Stimulated activated naive CD4-positive, alpha-beta T cell treated with Interleukin-2 at 50 U/mL for 16 hours (primary cell): ENCODE measurements around the gene TRPM3.

ENCODE experiments used
- DNase-seq: peaks from one replicate; lab custom pipeline; 2025; lab: John Stamatoyannopoulos, UW

The TRPM3 gene

GRCh38 chr9:71097671-71098070 lies 23.8 kb downstream of the TRPM3 start:
- no peak for DNase-seq

- no peak for DNase-seq
These were observed 24.9 kb downstream of the TRPM3 start for GRCh38 chr9:71096421-71097108.

- DNase-seq: no peak
These were observed 26.6 kb downstream of the TRPM3 start for GRCh38 chr9:71094708-71095251.

GRCh38 chr9:71090896-71091295 lies 30.5 kb downstream of the TRPM3 start:
- no peak for DNase-seq

- no peak for DNase-seq
These were observed 42.0 kb downstream of the TRPM3 start for GRCh38 chr9:71079451-71079850.

GRCh38 chr9:71076096-71076495 lies 45.3 kb downstream of the TRPM3 start:
- DNase-seq: no peak

GRCh38 chr9:71073494-71073893 lies 47.9 kb downstream of the TRPM3 start:
- DNase-seq: no peak

GRCh38 chr9:71072587-71072986 lies 48.8 kb downstream of the TRPM3 start:
- no peak for DNase-seq

GRCh38 chr9:71071633-71072032 lies 49.8 kb downstream of the TRPM3 start:
- no peak for DNase-seq

- no peak for DNase-seq
These were observed 62.8 kb downstream of the TRPM3 start for GRCh38 chr9:71058660-71059059.

- no peak for DNase-seq
These were observed 69.1 kb downstream of the TRPM3 start for GRCh38 chr9:71052287-71052686.

GRCh38 chr9:71048280-71048679 lies 73.1 kb downstream of the TRPM3 start:
- no peak for DNase-seq

GRCh38 chr9:71042448-71042990 lies 78.9 kb downstream of the TRPM3 start:
- DNase-seq: no peak

- DNase-seq: no peak
These were observed 83.9 kb downstream of the TRPM3 start for GRCh38 chr9:71037521-71037920.

GRCh38 chr9:71036501-71036900 lies 84.9 kb downstream of the TRPM3 start:
- DNase-seq: no peak

GRCh38 chr9:71032779-71033178 lies 88.6 kb downstream of the TRPM3 start:
- DNase-seq: no peak

- no peak for DNase-seq
These were observed 95.7 kb downstream of the TRPM3 start for GRCh38 chr9:71025728-71026127.

GRCh38 chr9:71025201-71025600 lies 96.2 kb downstream of the TRPM3 start:
- no peak for DNase-seq

- DNase-seq: no peak
These were observed 111.2 kb downstream of the TRPM3 start for GRCh38 chr9:71010258-71010657.

GRCh38 chr9:71005456-71005855 lies 116.0 kb downstream of the TRPM3 start:
- DNase-seq: no peak

GRCh38 chr9:71004196-71004595 lies 117.2 kb downstream of the TRPM3 start:
- no peak for DNase-seq

GRCh38 chr9:71003346-71003745 lies 118.1 kb downstream of the TRPM3 start:
- no peak for DNase-seq

- DNase-seq: no peak
These were observed 119.5 kb downstream of the TRPM3 start for GRCh38 chr9:71001780-71002386.
